IMR-90 (cell line): ENCODE data around the gene TBC1D1. TPM values are rescaled to one million over a fixed set of nuclear protein-coding genes. Genes with fewer than 3 reads are reported as not detected.

Source experiments
- ATAC-seq: fragments of 200-7000 bp; cut with Tn5 transposase; 2 replicates; pipeline ENCODE4 v1.9.1; 2020; ENCODE audit warnings: low read depth, mild to moderate bottlenecking, moderate library complexity
- BruUV-seq: library from RNA; stranded (reverse); fragments of 400-500 nt; replicated peaks from 2 replicates; lab custom pipeline; 2021; lab: Mats Ljungman, UMichigan
- CTCF ChIA-PET: fragments of 300-600 bp; formaldehyde crosslinking; extraction: SDS; loops from one replicate; lab custom pipeline; 2021; ENCODE audit warnings: antibody characterized with exemption; lab: Yijun Ruan, JAX
- POLR2A ChIA-PET: fragments of 300-600 bp; sonication (Branson Sonifier 250); formaldehyde crosslinking; loops from one replicate; lab custom pipeline; 2022; ENCODE audit warnings: antibody characterized with exemption; ENCODE audit not compliant: unreplicated experiment; lab: Charles Lee
- DNase-seq: peaks from one replicate; pipeline ENCODE4 v3.0.0; 2013
- H2AFZ ChIP-seq: replicated peaks from 2 replicates; pipeline ENCODE3; 2013; ENCODE audit warnings: low read length, mild to moderate bottlenecking; ENCODE audit not compliant: poor library complexity
- H2AK5ac ChIP-seq: 2 replicates; pipeline ENCODE4 v1.6.1; 2013; ENCODE audit warnings: low read depth, low read length, inconsistent platforms
- H2AK9ac ChIP-seq: replicated peaks from 2 replicates; pipeline ENCODE3; 2013; ENCODE audit warnings: mild to moderate bottlenecking, low read depth, low read length, moderate library complexity; ENCODE audit not compliant: poor library complexity
- H2BK120ac ChIP-seq: 2 replicates; pipeline ENCODE4 v1.6.1; 2013; ENCODE audit warnings: low read depth, low read length, inconsistent platforms
- H2BK15ac ChIP-seq: 3 replicates; pipeline ENCODE4 v1.6.1; 2013; ENCODE audit warnings: low read depth, low read length, inconsistent platforms
- H2BK20ac ChIP-seq: 2 replicates; pipeline ENCODE4 v1.6.1; 2013; ENCODE audit warnings: low read depth, mild to moderate bottlenecking, inconsistent platforms, low read length, moderate library complexity
- H2BK5ac ChIP-seq: 2 replicates; pipeline ENCODE4 v1.6.1; 2013; ENCODE audit warnings: mild to moderate bottlenecking, low read depth, low read length, inconsistent platforms; ENCODE audit not compliant: poor library complexity, severe bottlenecking
- H3K14ac ChIP-seq: replicated peaks from 2 replicates; pipeline ENCODE4 v1.6.1; 2013; ENCODE audit warnings: low read depth, low read length, inconsistent platforms
- H3K18ac ChIP-seq: 2 replicates; pipeline ENCODE4 v1.6.1; 2013; ENCODE audit warnings: low read depth, low read length, control low read depth
- H3K23ac ChIP-seq: 2 replicates; pipeline ENCODE4 v1.6.1; 2013; ENCODE audit warnings: low read depth, low read length, inconsistent platforms
- H3K27ac ChIP-seq: 2 replicates; pipeline ENCODE4 v1.5.1; 2013; ENCODE audit warnings: mild to moderate bottlenecking, control low read depth, low read length; ENCODE audit not compliant: insufficient read depth
- H3K27me3 ChIP-seq: 2 replicates; pipeline ENCODE4 v1.6.1; 2013; ENCODE audit warnings: low read length; ENCODE audit not compliant: control insufficient read depth, insufficient read depth
- H3K36me3 ChIP-seq: 2 replicates; pipeline ENCODE4 v1.6.1; 2013; ENCODE audit warnings: low read length, mixed read lengths; ENCODE audit not compliant: control insufficient read depth, insufficient read depth
- H3K4ac ChIP-seq: 2 replicates; pipeline ENCODE4 v1.6.1; 2013; ENCODE audit warnings: low read depth, low read length, inconsistent platforms
- H3K4me1 ChIP-seq: 2 replicates; pipeline ENCODE4 v1.6.1; 2013; ENCODE audit warnings: low read length, mixed read lengths; ENCODE audit not compliant: control insufficient read depth, insufficient read depth
- H3K4me2 ChIP-seq: 2 replicates; pipeline ENCODE4 v1.6.1; 2013; ENCODE audit warnings: low read depth, mild to moderate bottlenecking, control low read depth, low read length, moderate library complexity
- H3K4me3 ChIP-seq: 2 replicates; pipeline ENCODE4 v1.5.1; 2013; ENCODE audit warnings: low read depth, mild to moderate bottlenecking, control low read depth, low read length, moderate library complexity; ENCODE audit not compliant: insufficient read depth
- H3K56ac ChIP-seq: 2 replicates; pipeline ENCODE4 v1.6.1; 2013; ENCODE audit warnings: low read length, inconsistent platforms; ENCODE audit not compliant: insufficient read depth; ENCODE audit errors: extremely low read depth
- H3K79me1 ChIP-seq, 2 experiments: 2 replicates each; pipeline ENCODE4 v1.6.1; 2013; ENCODE audit warnings: low read length in 2 of 2, inconsistent platforms in 1 of 2, low read depth in 1 of 2
- H3K9ac ChIP-seq: 2 replicates; pipeline ENCODE4 v1.6.1; 2013; ENCODE audit warnings: low read depth, low read length, control low read depth
- H3K9me1 ChIP-seq: 2 replicates; pipeline ENCODE4 v1.6.1; 2013; ENCODE audit warnings: low read length, inconsistent platforms; ENCODE audit not compliant: insufficient read depth
- H3K9me3 ChIP-seq: 2 replicates; pipeline ENCODE4 v1.6.1; 2013; ENCODE audit warnings: low read length; ENCODE audit not compliant: control insufficient read depth, insufficient read depth
- H4K20me1 ChIP-seq: 2 replicates; pipeline ENCODE4 v1.6.1; 2013; ENCODE audit warnings: low read length, inconsistent platforms; ENCODE audit not compliant: insufficient read depth
- H4K5ac ChIP-seq: 2 replicates; pipeline ENCODE4 v1.6.1; 2013; ENCODE audit warnings: mild to moderate bottlenecking, low read depth, low read length, control low read depth
- H4K8ac ChIP-seq, 2 experiments: 2 replicates each; pipeline ENCODE4 v1.6.1; 2013; ENCODE audit warnings: low read depth in 2 of 2, low read length in 2 of 2, control low read depth in 1 of 2, inconsistent platforms in 1 of 2
- H4K91ac ChIP-seq: 2 replicates; pipeline ENCODE4 v1.6.1; 2013; ENCODE audit warnings: low read depth, low read length, inconsistent platforms; ENCODE audit not compliant: insufficient read depth
- BHLHE40 ChIP-seq: fragments of 150-350 bp; IDR thresholded peaks from 2 replicates; pipeline ENCODE4 v1.6.1; 2016; ENCODE audit warnings: mild to moderate bottlenecking, low read depth, low read length
- CEBPB ChIP-seq: IDR thresholded peaks from 2 replicates; pipeline ENCODE4 v1.6.1; 2012; ENCODE audit warnings: low read depth, low read length, improper control_type of control experiment
- CHD1 ChIP-seq: IDR thresholded peaks from 2 replicates; pipeline ENCODE4 v1.6.1; 2012; ENCODE audit warnings: low read depth, low read length, improper control_type of control experiment
- CTCF ChIP-seq: conservative IDR thresholded peaks from 2 replicates; pipeline ENCODE4 v1.5.1; 2012; ENCODE audit warnings: mild to moderate bottlenecking, low read depth, low read length, improper control_type of control experiment
- ELK1 ChIP-seq: fragments of 150-350 bp; IDR thresholded peaks from 2 replicates; pipeline ENCODE4 v1.6.1; 2016; ENCODE audit warnings: low read depth, mild to moderate bottlenecking, low read length, moderate library complexity, borderline replicate concordance
- FOS ChIP-seq: fragments of 150-350 bp; IDR thresholded peaks from 2 replicates; pipeline ENCODE4 v1.6.1; 2016; ENCODE audit warnings: low read depth, low read length
- MAZ ChIP-seq: IDR thresholded peaks from 2 replicates; pipeline ENCODE4 v1.6.1; 2012; ENCODE audit warnings: low read depth, mild to moderate bottlenecking, low read length, improper control_type of control experiment, moderate library complexity, borderline replicate concordance
- MXI1 ChIP-seq: IDR thresholded peaks from 2 replicates; pipeline ENCODE4 v1.6.1; 2012; ENCODE audit warnings: low read depth, mild to moderate bottlenecking, low read length, moderate library complexity, borderline replicate concordance
- NFE2L2 ChIP-seq: fragments of 150-350 bp; IDR thresholded peaks from 2 replicates; pipeline ENCODE4 v1.6.1; 2016; ENCODE audit warnings: low read depth, mild to moderate bottlenecking, low read length
- POLR2A ChIP-seq: IDR thresholded peaks from 2 replicates; pipeline ENCODE4 v1.6.1; 2012; ENCODE audit warnings: mild to moderate bottlenecking, low read depth, low read length
- RAD21 ChIP-seq: IDR thresholded peaks from 2 replicates; pipeline ENCODE4 v1.6.1; 2012; ENCODE audit warnings: low read length, improper control_type of control experiment
- RCOR1 ChIP-seq: IDR thresholded peaks from 2 replicates; pipeline ENCODE4 v1.6.1; 2012; ENCODE audit warnings: mild to moderate bottlenecking, low read length, improper control_type of control experiment; ENCODE audit not compliant: insufficient replicate concordance
- RFX5 ChIP-seq: IDR thresholded peaks from 2 replicates; pipeline ENCODE4 v1.8.0; 2012; ENCODE audit warnings: low read depth, mild to moderate bottlenecking, low read length, moderate library complexity
- SMC3 ChIP-seq: fragments of 150-350 bp; IDR thresholded peaks from 2 replicates; pipeline ENCODE4 v1.6.1; 2016; ENCODE audit warnings: low read depth, mild to moderate bottlenecking, antibody characterized with exemption, low read length, moderate library complexity
- USF2 ChIP-seq: fragments of 150-350 bp; IDR thresholded peaks from 2 replicates; pipeline ENCODE4 v1.6.1; 2017; ENCODE audit warnings: mild to moderate bottlenecking, antibody characterized with exemption, low read length, low read depth
- WGBS, 2 experiments: methylation state at CpG; one replicate each; pipeline versions ENCODE4 v1.1.5 to v1.1.7; 2013; ENCODE audit warnings: missing lambda C conversion rate in 2 of 2; ENCODE audit not compliant: insufficient read length in 1 of 2; ENCODE audit errors: extremely low coverage in 2 of 2; 5-methylcytosine and 5-hydroxymethylcytosine counted together
- dilution Hi-C: fragments of 300-500 bp; cut with HindIII; formaldehyde crosslinking; loops from one replicate; pipeline ENCODE4 v1.14.3; 2018; ENCODE audit warnings: low sequenced_read_pairs; ENCODE audit not compliant: unreplicated experiment
- in situ Hi-C: fragments of 300-500 bp; cut with MboI; formaldehyde crosslinking; loops from 3 replicates; pipeline ENCODE4 v1.14.3; 2019; ENCODE audit warnings: low sequenced_read_pairs, inconsistent platforms, mixed read lengths
- intact Hi-C: fragments of 100-400 bp; cut with micrococcal nuclease; formaldehyde crosslinking; loops from 2 replicates; pipeline ENCODE4 v1.10.0; 2022
- polyA plus RNA-seq, 3 experiments: library from polyadenylated mRNA; depleted of rRNA; stranded (reverse); fragments of >200 nt; gene quantifications; 2 replicates each; pipeline ENCODE4 v1.2.3, GENCODE V29; 2012; ENCODE audit warnings: low replicate concordance in 1 of 3
- total RNA-seq: library from RNA; depleted of rRNA; stranded (reverse); fragments of >200 nt; gene quantifications from 2 replicates; pipeline ENCODE4 v1.2.3, GENCODE V29; 2012

TBC1D1 gene
- total and polyA plus RNA-seq, 2 of the 4 experiments (the other 2 are of a cell fraction), result 42.4 to 104 TPM

- no TSS peak for BruUV-seq
- Histone ChIP-seq H4K5ac (no peak overlapping the region), H3K4ac (peak overlapping the region; percentile 71), H2AK5ac (no peak overlapping the region; the same call in 1 of the 2 replicates), H3K27me3 (no peaks in the 10 kb centered on the region), H4K91ac (peak overlapping the region; percentile 19), H2BK20ac (peak overlapping the region; percentile 48; the same call in 1 of the 2 replicates), H3K36me3 (no peaks in the 10 kb centered on the region; the same call in 1 of the 2 replicates), H3K9me1 (peaks cover 16% of the 10 kb centered on the region), H4K20me1 (no peaks in the 10 kb centered on the region), H3K23ac (no peak overlapping the region), H2BK5ac (peak overlapping the region; percentile 6), H2AFZ (no peak overlapping the region), H3K4me3 (no peak overlapping the region), H2AK9ac (no peak overlapping the region), H4K8ac (peak overlapping the region in 1 of 2 experiments; percentile 55; a peak in 2 of 4 replicates), H3K14ac (no peak overlapping the region; the same call in 1 of the 2 replicates), H3K4me2 (no peak overlapping the region), H3K9me3 (no peaks in the 10 kb centered on the region), H3K27ac (no peak overlapping the region), H2BK120ac (peak overlapping the region; percentile 28; the same call in 1 of the 2 replicates), H3K4me1 (peaks cover 17% of the 10 kb centered on the region), H3K79me1 (peaks cover 7 to 29% of the 10 kb centered on the region in 2 experiments), H3K9ac (no peak overlapping the region), H3K18ac (no peak overlapping the region; the same call in 1 of the 2 replicates), H2BK15ac (peak overlapping the region; percentile 5; the same call in 1 of the 3 replicates), H3K56ac (no peak overlapping the region)
- DNase-seq (peak; percentile 89), ATAC-seq (peak; percentile 93)
- intact Hi-C loops, result loop anchor here (1.0 to 10.0 kb wide), 3 partner anchors 249 to 1065 kb away; no protein-coding TSS in a partner anchor
- in situ Hi-C loops, result loop anchor here (10.0 kb wide), 1 partner anchor 245 kb away; no protein-coding TSS in a partner anchor
- WGBS, 2 experiments, result no CpG with 5 or more reads among the region's 6 CpGs
- ChIA-PET CTCF (interaction anchor here (0.5 to 2.3 kb wide), 6 partner anchors 18 to 110 kb away, joined by 3 to 9 read pairs (median 3); no protein-coding TSS in a partner anchor), POLR2A (no interaction called here)
- dilution Hi-C loops, result no loop called here
- peak; percentile 70 for TF ChIP-seq SMC3
- TF ChIP-seq RCOR1, result no peak
- TF ChIP-seq BHLHE40, result no peak
- 0 out of 2 replicates have a peak, but pooled peaks have one; percentile 40 for TF ChIP-seq MAZ
- TF ChIP-seq FOS, result no peak
- TF ChIP-seq ELK1, result no peak
- TF ChIP-seq CHD1, result no peak
- peak; percentile 85 for TF ChIP-seq RAD21
- TF ChIP-seq RFX5, result no peak
- no peak for TF ChIP-seq MXI1
- peak; percentile 76 for TF ChIP-seq USF2
- TF ChIP-seq CTCF, result peak; percentile 79
- TF ChIP-seq CEBPB, result 0 out of 2 replicates have a peak, but pooled peaks have one; percentile 34
- no peak for TF ChIP-seq POLR2A
- TF ChIP-seq NFE2L2, result no peak
These were observed 178.4 kb downstream of the TBC1D1 start for GRCh38 chr4:38069271-38069760.
